Left ventricle myocardium inferior (tissue), 1 donor: ENCODE data around the gene THBS1. TPM values are rescaled to one million over a fixed set of nuclear protein-coding genes. Genes with fewer than 3 reads are reported as not detected.

ENCODE experiments used
- DNase-seq: peaks from one replicate; pipeline ENCODE4 v3.0.0-alpha.2; 2020
- H3K27ac ChIP-seq: fragments of 200-600 bp; replicated peaks from 2 replicates; pipeline ENCODE4 v1.8.0; 2021
- H3K27me3 ChIP-seq: fragments of 200-600 bp; 2 replicates; pipeline ENCODE4 v1.8.0; 2021; ENCODE audit warnings: low read depth
- H3K36me3 ChIP-seq: fragments of 200-600 bp; 2 replicates; pipeline ENCODE4 v1.8.0; 2021
- H3K4me1 ChIP-seq: fragments of 200-600 bp; 2 replicates; pipeline ENCODE4 v1.8.0; 2021
- H3K4me3 ChIP-seq: fragments of 200-600 bp; 2 replicates; pipeline ENCODE4 v1.8.0; 2021; ENCODE audit warnings: mild to moderate bottlenecking, moderate library complexity
- H3K9me3 ChIP-seq: fragments of 200-600 bp; replicated peaks from 2 replicates; pipeline ENCODE4 v1.8.0; 2021
- intact Hi-C: fragments of 100-400 bp; cut with micrococcal nuclease; formaldehyde crosslinking; loops from one replicate; pipeline ENCODE4 v1.11.0; 2022
- total RNA-seq: library from RNA; stranded (reverse); fragmentation: NEBNext Ultra II Directional; extraction: Animal tissue kit (Norgen Biotek cat#: 25700); gene quantifications from one replicate; pipeline ENCODE4 v1.2.1, GENCODE V29; 2021
- TF ChIP-seq, protein P1 (sequence below): fragments of 200-600 bp; IDR thresholded peaks from 2 replicates; pipeline ENCODE4 v1.8.0; 2021; ENCODE audit warnings: antibody characterized with exemption, mild to moderate bottlenecking, borderline replicate concordance
- donor health status: DM: no; HTN: yes; CAD: no; lungs with severe emphysema.

The THBS1 gene
- total RNA-seq, 1 donor from 2014 or later = 47.4 TPM

GRCh38 chr15:39595338-39596221 lies 14.7 kb downstream of the THBS1 start:
- intact Hi-C loops = loop anchor here (10.0 kb wide), 1 partner anchor 159 kb away; no protein-coding TSS in a partner anchor

GRCh38 chr15:39596358-39597051 lies 15.6 kb downstream of the THBS1 start:
- Histone ChIP-seq H3K9me3 (no peaks in the 10 kb centered on the region), H3K36me3 (peaks cover 55% of the 10 kb centered on the region), H3K4me3 (no peak overlapping the region), H3K4me1 (peaks cover 3% of the 10 kb centered on the region), H3K27ac (no peak overlapping the region), H3K27me3 (no peaks in the 10 kb centered on the region)
- DNase-seq = no peak
- TF ChIP-seq, protein P1, sequence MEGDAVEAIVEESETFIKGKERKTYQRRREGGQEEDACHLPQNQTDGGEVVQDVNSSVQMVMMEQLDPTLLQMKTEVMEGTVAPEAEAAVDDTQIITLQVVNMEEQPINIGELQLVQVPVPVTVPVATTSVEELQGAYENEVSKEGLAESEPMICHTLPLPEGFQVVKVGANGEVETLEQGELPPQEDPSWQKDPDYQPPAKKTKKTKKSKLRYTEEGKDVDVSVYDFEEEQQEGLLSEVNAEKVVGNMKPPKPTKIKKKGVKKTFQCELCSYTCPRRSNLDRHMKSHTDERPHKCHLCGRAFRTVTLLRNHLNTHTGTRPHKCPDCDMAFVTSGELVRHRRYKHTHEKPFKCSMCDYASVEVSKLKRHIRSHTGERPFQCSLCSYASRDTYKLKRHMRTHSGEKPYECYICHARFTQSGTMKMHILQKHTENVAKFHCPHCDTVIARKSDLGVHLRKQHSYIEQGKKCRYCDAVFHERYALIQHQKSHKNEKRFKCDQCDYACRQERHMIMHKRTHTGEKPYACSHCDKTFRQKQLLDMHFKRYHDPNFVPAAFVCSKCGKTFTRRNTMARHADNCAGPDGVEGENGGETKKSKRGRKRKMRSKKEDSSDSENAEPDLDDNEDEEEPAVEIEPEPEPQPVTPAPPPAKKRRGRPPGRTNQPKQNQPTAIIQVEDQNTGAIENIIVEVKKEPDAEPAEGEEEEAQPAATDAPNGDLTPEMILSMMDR = no peak
- intact Hi-C loops = loop anchor here (10.0 kb wide), 1 partner anchor 158 kb away; no protein-coding TSS in a partner anchor

More at GRCh38 chr15:39595338-39596221, 14.7 kb downstream of the THBS1 start:
- no peak overlapping the region for H3K27ac ChIP-seq
- no peak overlapping the region for H3K4me3 ChIP-seq
- DNase-seq = no peak
- H3K36me3 ChIP-seq = peaks cover 64% of the 10 kb centered on the region
- TF ChIP-seq, protein P1 = no peak
- H3K9me3 ChIP-seq = no peaks in the 10 kb centered on the region
- no peaks in the 10 kb centered on the region for H3K27me3 ChIP-seq
- H3K4me1 ChIP-seq = peaks cover 3% of the 10 kb centered on the region

GRCh38 chr15:39597336-39597735 lies 16.5 kb downstream of the THBS1 start:
- intact Hi-C loops = loop anchor here (10.0 kb wide), 1 partner anchor 157 kb away; no protein-coding TSS in a partner anchor
- no peak for DNase-seq
- no peaks in the 10 kb centered on the region for H3K9me3 ChIP-seq
- H3K4me1 ChIP-seq = peaks cover 3% of the 10 kb centered on the region
- no peaks in the 10 kb centered on the region for H3K27me3 ChIP-seq
- peaks cover 47% of the 10 kb centered on the region for H3K36me3 ChIP-seq
- TF ChIP-seq, protein P1 = no peak
- no peak overlapping the region for H3K4me3 ChIP-seq
- H3K27ac ChIP-seq = no peak overlapping the region

- no peak for DNase-seq
- Histone ChIP-seq H3K4me1 (peaks cover 3% of the 10 kb centered on the region), H3K27ac (no peak overlapping the region), H3K27me3 (no peaks in the 10 kb centered on the region), H3K36me3 (peaks cover 43% of the 10 kb centered on the region), H3K9me3 (no peaks in the 10 kb centered on the region), H3K4me3 (no peak overlapping the region)
- TF ChIP-seq, protein P1 = no peak
- intact Hi-C loops = loop anchor here (10.0 kb wide), 1 partner anchor 157 kb away; no protein-coding TSS in a partner anchor
Observed at GRCh38 chr15:39597751-39598185, 16.9 kb downstream of the THBS1 start.

GRCh38 chr15:39598186-39598850 lies 17.4 kb downstream of the THBS1 start:
- peaks cover 3% of the 10 kb centered on the region for H3K4me1 ChIP-seq
- H3K27ac ChIP-seq = peak overlapping the region; percentile 0
- DNase-seq = no peak
- intact Hi-C loops = loop anchor here (10.0 kb wide), 1 partner anchor 156 kb away; no protein-coding TSS in a partner anchor
- H3K9me3 ChIP-seq = no peaks in the 10 kb centered on the region
- peaks cover 37% of the 10 kb centered on the region for H3K36me3 ChIP-seq
- H3K27me3 ChIP-seq = no peaks in the 10 kb centered on the region
- TF ChIP-seq, protein P1 = no peak
- no peak overlapping the region for H3K4me3 ChIP-seq
